CD4-positive, alpha-beta T cell treated with Interleukin-15 for 4 hours (primary cell): ENCODE measurements around the gene HIVEP3.

Experiments
- DNase-seq: peaks from one replicate; pipeline ENCODE4 v3.0.0-alpha.2; 2020; ENCODE audit warnings: low spot score

Gene HIVEP3

GRCh38 chr1:41483001-41483850 is 435.5 kb downstream of the HIVEP3 start:
- DNase-seq = no peak

DNA sequence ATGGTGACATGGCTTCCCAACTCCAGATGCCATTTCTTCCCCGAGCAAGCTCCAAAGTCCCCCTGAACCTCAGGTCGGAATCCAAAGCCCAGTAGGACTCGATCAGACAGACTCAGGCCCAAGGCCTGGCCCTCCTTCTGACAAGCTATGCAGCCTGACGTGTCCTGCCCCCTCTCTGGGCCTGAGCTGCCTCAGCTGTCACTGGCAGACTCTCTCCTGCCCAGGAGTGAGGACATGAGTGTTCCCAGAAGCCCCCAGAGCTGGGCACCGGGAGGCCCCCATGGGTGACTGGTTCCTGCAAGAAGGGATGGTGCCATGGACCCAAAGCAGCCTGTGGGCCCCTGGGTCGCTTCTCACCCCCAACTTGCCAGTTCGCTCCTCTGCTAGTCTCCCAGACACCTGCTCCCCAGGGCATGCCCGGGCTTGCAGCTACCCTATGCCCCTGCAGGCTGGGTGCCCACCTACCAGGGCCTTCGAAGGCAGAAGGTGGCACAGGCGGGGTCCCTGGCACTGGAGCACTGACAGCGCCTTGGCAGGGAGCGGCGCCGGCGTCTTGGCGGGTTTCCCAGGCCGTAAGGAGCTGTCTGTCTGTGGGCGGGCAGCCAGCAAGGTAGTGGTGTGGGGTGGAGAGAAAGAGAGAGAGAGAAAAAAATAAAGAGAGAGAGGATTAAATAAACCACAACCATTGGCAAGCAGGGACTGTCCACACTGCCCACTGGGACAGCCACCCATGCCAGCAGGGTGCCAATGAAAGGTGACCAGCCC is 436.5 kb downstream of the HIVEP3 start:
- DNase-seq = no peak

DNA sequence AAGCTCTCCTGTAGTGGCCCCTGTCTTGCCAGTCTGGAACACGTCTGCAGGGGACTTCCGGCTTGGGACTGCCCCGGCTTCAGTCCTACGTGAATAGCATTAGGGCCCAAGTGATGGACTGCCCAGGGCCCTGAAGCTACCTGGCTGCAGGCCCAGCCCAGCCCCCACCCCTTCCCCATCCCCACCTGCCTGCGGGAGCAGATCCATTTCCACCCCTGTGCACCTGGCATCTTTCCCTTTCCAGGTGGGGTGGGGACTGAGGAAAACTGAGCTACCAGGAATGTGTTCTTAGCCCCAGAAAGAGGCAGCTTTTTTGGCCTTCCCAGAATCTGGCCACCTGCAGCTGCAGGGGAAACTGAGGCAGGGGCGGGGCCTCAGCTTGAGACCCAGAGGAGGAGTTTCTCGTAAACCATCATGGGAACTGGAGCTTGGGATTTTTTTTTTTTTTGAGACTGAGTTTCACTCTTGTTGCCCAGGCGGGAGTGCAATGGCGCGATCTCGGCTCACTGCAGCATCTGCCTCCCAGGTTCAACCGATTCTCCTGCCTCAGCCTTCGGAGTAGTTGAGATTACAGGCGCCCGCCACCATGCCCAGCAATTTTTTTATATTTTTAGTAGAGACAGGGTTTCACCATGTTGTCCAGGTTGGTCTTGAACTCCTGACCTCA is 437.5 kb downstream of the HIVEP3 start:
- DNase-seq = no peak

GRCh38 chr1:41480204-41481108 is 438.3 kb downstream of the HIVEP3 start:
- no peak for DNase-seq

- DNase-seq = no peak
Measured at GRCh38 chr1:41479808-41480160, 438.9 kb downstream of the HIVEP3 start.

GRCh38 chr1:41479000-41479807 is 439.5 kb downstream of the HIVEP3 start:
- DNase-seq = no peak

- DNase-seq = no peak
Measured at GRCh38 chr1:41478118-41478748, 440.5 kb downstream of the HIVEP3 start.

DNA sequence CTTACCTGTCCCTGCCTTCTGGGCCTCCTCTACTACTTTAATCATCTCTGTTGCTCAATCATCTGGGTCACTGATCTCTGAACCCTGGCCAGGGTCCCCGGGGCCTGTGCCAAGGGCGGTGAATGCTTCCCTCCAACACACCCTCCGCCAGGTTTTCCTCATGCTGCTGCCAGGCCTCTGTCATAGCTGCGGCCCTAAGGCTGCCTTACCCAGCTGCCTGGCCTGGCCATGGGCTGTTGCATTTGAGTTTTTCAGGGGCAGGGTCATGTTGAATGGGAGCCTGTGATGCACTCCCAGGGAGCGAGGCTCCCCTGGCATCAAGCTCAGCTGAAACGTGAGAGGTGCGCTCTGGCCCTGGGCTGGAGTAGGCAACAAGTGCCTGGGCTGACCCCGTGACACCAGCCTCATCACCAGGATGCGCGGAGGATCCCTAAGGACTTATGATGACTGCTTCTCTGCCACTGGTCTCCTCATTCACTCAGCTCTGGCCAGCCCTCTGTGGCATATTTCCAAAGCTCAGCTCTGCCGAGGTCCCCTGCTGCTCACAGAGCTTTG is 441.8 kb downstream of the HIVEP3 start:
- no peak for DNase-seq

GRCh38 chr1:41475859-41476567 is 442.7 kb downstream of the HIVEP3 start:
- DNase-seq = no peak

DNA sequence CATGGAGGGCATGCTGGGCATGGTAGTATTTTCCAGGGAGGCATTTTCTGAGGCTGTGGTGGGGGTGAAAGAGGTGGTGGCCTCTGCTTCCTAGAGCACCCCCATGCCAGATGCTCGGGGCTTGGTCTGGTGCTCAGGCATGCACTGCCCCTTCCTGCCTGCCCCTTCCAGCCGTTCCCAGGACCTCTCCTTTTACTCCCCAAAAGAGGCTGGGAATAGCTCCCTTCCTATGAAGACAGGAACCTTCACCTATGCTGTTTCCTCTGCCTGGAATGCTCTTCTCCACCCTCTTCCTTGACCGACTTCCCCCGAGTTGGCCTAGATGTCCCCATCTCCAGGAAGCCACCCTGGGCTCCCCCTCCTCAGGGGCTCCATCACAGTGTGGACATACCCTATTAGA is 443.4 kb downstream of the HIVEP3 start:
- DNase-seq = no peak

DNA sequence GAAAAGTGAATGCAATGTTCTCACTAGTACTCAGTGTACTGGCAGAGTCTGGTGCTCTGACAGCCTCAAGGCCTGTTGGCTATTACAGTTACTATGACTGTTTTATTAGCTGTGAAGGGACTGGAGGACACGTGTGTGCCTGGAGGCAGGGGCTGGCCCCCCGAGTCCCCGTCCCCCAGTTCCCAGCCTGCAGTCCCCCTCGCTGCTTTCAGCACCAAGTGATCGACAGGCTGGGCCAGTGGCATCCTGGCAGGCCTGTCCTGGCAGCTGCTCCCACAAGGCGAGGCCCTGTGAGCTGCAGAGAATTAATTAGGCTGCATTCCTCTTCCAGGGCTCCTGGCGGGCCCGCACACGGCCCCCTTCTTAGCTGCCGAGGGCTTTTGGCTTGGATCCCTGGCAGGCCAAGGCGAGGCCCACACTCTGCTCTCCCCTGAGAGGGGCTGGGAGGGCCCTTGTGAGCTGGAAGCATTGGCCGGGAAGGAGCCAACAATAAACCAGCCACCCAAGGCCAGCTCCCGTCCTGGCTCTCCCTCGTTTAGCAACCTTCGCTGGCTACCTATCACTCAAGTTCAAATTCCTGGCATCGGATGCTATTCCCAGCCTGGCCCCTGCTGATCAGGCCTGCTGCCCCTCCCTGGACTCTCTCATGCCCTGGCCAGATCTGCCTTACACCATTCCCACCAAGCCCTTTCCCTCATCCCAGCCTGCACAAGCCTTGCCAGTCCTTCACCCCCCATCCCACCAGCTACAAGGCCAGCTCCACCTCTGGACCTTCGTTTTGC is 444.0 kb downstream of the HIVEP3 start:
- DNase-seq = no peak

DNA sequence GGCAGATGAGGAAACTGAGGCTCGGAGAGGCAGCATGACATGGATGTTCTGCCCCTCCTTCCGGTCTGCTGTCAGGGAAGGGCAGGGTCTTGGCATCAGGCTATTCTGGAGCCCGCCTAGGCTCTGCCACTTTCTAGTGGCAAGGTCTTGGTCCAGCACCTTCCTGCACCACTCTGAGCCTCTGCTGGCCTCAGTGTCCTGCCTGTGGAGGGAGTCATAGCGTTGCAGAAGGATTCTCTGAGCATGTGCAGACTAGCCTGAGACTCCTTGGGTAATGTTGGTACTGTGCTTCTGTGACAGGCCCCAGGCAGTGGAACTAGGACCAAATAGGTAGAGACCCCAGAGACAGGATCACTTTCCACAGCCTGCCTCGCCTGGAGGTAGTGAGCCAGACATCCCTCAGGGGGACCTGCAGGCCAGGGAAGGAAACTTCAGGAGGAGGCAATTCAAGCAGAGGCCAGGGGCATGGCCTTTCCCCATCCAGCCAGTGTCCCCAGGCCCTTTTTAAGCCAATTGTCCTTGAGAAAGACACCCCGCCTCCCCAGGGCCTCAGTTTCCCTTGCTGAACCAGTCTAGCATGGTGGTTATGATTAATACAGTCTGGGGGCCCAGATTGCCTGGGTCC is 444.9 kb downstream of the HIVEP3 start:
- no peak for DNase-seq

DNA sequence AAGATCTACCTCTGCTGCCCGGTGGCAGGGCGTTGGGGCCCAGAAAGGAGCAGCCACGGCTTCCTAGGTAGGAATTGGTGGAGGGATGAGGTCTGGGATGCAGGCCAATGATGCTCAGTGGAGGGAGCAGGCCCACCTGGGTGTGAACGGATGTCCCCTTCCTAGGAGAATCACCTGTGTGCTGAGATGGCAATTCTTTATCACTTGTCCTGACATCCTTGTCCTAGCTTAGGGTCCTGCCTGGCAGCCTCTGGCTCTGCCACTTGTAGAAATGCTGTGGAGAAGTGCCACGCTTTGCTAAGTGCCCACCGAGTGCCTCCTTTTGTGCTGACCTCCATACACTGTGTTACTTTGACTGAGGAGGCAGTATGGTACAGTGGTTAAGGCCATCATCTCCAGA is 447.1 kb downstream of the HIVEP3 start:
- DNase-seq = no peak

GRCh38 chr1:41469706-41470105 is 449.0 kb downstream of the HIVEP3 start:
- no peak for DNase-seq

DNA sequence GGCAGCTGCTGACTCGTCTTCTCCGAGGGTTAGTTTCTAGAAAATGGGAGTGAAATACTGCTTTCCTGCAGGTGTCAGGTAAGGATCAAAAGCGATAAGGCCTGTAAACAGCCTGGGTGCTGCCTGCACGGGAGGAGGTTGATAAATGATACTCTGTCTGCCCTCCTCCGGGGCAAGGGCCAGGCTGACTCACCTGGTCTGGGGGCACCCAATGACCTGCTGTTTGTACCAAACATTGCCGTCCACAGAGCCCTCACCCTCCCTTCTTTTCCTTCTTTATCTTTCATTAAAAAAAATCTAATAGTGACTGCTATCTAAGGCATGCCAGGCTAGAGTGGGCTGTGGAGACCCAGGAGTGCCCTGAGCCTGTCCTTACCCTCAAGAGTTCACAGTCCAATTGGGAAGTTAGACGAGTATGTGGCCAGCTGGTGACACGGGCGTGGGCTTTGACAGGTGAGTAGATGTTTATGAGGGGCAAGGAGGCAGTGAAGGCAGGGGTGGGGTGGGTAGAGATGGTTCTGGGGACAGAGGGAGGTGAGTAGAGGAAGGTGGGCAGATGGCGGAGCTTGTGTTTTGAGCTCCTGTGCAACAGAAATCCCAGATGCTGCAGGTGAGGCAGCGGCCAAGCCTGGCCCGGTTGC is 450.5 kb downstream of the HIVEP3 start:
- no peak for DNase-seq

GRCh38 chr1:41467673-41468072 is 451.0 kb downstream of the HIVEP3 start:
- DNase-seq = no peak

DNA sequence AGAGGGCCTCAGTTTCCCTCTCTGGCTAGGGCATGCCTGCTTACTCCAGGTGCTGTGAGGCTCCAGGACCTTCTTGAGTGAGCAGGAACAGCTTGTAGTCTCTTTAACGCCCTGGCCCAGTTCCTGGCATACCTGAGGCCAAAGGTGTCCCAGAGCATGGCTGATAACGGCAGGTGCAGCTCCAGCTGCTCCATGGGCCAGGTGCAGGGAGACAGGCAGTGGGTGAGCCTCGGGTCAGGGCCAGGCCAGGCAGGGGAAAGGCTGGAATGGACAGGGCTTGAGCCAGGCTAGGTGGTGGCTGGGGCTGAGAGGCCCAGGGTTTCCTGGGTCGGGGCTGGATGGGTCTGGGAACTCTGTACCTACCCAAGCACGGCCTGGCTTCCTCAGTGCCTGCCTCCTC is 452.6 kb downstream of the HIVEP3 start:
- no peak for DNase-seq

GRCh38 chr1:41465741-41466140 is 453.0 kb downstream of the HIVEP3 start:
- no peak for DNase-seq
